Natural killer cell treated with Interleukin-12 subunit alpha and Interleukin-12 subunit beta and Interleukin-15 and Interleukin-18, amount 100 ng/mL, for 72 hours (primary cell): Measurements from ENCODE around the gene KPTN. TPM values are rescaled to one million over a fixed set of nuclear protein-coding genes. Genes with fewer than 3 reads are reported as not detected.

Source experiments
- ATAC-seq, 2 donors: fragments of 150-1000 bp; cut with Tn5 transposase in 1 of 2; sonication (Bioruptor Pico), chemical (Tn5 transposase) in 1 of 2; 2 replicates each; pipeline ENCODE4 v1.10.0; 2021
- DNase-seq: peaks from one replicate; pipeline ENCODE4 v3.0.0; 2022; ENCODE audit warnings: low spot score
- H3K27ac Mint-ChIP-seq, 2 donors: 1 replicate in 1 of 2; 2 replicates in 1 of 2; pipeline ENCODE4 v1.8.0; 2022; ENCODE audit warnings: mixed read lengths in 2 of 2, mild to moderate bottlenecking in 1 of 2, moderate library complexity in 1 of 2
- H3K27me3 Mint-ChIP-seq, 2 donors: 1 replicate in 1 of 2; 2 replicates in 1 of 2; pipeline ENCODE4 v1.8.0; 2022; ENCODE audit warnings: mixed read lengths in 2 of 2
- H3K36me3 Mint-ChIP-seq: one replicate; pipeline ENCODE4 v1.8.0; 2022; ENCODE audit warnings: mixed read lengths
- H3K4me1 Mint-ChIP-seq, 2 donors: 1 replicate in 1 of 2; 2 replicates in 1 of 2; pipeline ENCODE4 v1.8.0; 2022; ENCODE audit warnings: low read depth in 2 of 2, mixed read lengths in 2 of 2, mild to moderate bottlenecking in 1 of 2
- H3K4me3 Mint-ChIP-seq: one replicate; pipeline ENCODE4 v1.8.0; 2022; ENCODE audit warnings: mixed read lengths
- H3K9me3 Mint-ChIP-seq: 2 replicates; pipeline ENCODE4 v1.8.0; 2022; ENCODE audit warnings: mixed read lengths
- total RNA-seq, 2 donors: library from RNA; stranded (reverse); gene quantifications; one replicate each; pipeline ENCODE4 v1.2.3, GENCODE V29; 2022

KPTN gene
- total RNA-seq, result 10 to 100 TPM in 1 of 2 donors, 1 to 10 TPM in 1; 4.9 to 11.4 TPM

GRCh38 chr19:47483800-47484690 lies at the start of gene KPTN:
KPTN (minus strand) TSS chr19:47484219; CDS start chr19:47484160, 59 bp downstream.
- H3K27me3 Mint-ChIP-seq, result no peaks in the 10 kb centered on the region
- no peaks in the 10 kb centered on the region for H3K9me3 Mint-ChIP-seq
- H3K4me1 Mint-ChIP-seq, result peaks cover 15 to 24% of the 10 kb centered on the region in 2 donors
- peak within 1 kb of the TSS; percentile 92 to 96 for H3K27ac Mint-ChIP-seq
- no peaks in the 10 kb centered on the region for H3K36me3 Mint-ChIP-seq
- DNase-seq, result peak; percentile 92
- ATAC-seq, result peak; percentile 91 to 95
- peak within 1 kb of the TSS; percentile 89 for H3K4me3 Mint-ChIP-seq

GRCh38 chr19:47531640-47532387 lies 47.8 kb upstream of the KPTN start:
- H3K9me3 Mint-ChIP-seq, result no peaks in the 10 kb centered on the region
- H3K36me3 Mint-ChIP-seq, result no peaks in the 10 kb centered on the region
- no peak for DNase-seq
- no peaks in the 10 kb centered on the region for H3K4me1 Mint-ChIP-seq
- ATAC-seq, result no peak
- peaks cover 0 to 4% of the 10 kb centered on the region in 2 donors for H3K27me3 Mint-ChIP-seq
- H3K27ac Mint-ChIP-seq, result no peak overlapping the region
- H3K4me3 Mint-ChIP-seq, result no peak overlapping the region

GRCh38 chr19:47529018-47529742 lies 45.2 kb upstream of the KPTN start:
- DNase-seq (no peak), ATAC-seq (no peak)
- no peaks in the 10 kb centered on the region for H3K36me3 Mint-ChIP-seq
- H3K4me1 Mint-ChIP-seq, result no peaks in the 10 kb centered on the region
- H3K4me3 Mint-ChIP-seq, result no peak overlapping the region
- no peaks in the 10 kb centered on the region for H3K9me3 Mint-ChIP-seq
- peaks cover 0 to 6% of the 10 kb centered on the region in 2 donors for H3K27me3 Mint-ChIP-seq
- no peak overlapping the region for H3K27ac Mint-ChIP-seq

- Mint-ChIP-seq H3K27ac (no peak overlapping the region), H3K36me3 (no peaks in the 10 kb centered on the region), H3K27me3 (peaks cover 8 to 9% of the 10 kb centered on the region in 2 donors), H3K4me3 (no peak overlapping the region), H3K9me3 (no peaks in the 10 kb centered on the region), H3K4me1 (peaks cover 3 to 4% of the 10 kb centered on the region in 2 donors)
- ATAC-seq (no peak), DNase-seq (no peak)
Observed at GRCh38 chr19:47526798-47527197, 42.8 kb upstream of the KPTN start.

- no peak for DNase-seq
- peaks cover 7 to 19% of the 10 kb centered on the region in 2 donors for H3K4me1 Mint-ChIP-seq
- H3K9me3 Mint-ChIP-seq, result no peaks in the 10 kb centered on the region
- H3K4me3 Mint-ChIP-seq, result no peak overlapping the region
- H3K27me3 Mint-ChIP-seq, result peaks cover 12 to 18% of the 10 kb centered on the region in 2 donors
- peak overlapping the region in 1 of 2 donors; percentile 58 for H3K27ac Mint-ChIP-seq
- no peaks in the 10 kb centered on the region for H3K36me3 Mint-ChIP-seq
- ATAC-seq, result no peak
Observed at GRCh38 chr19:47523473-47523872, 39.5 kb upstream of the KPTN start.

- no peaks in the 10 kb centered on the region for H3K9me3 Mint-ChIP-seq
- peaks cover 12 to 18% of the 10 kb centered on the region in 2 donors for H3K27me3 Mint-ChIP-seq
- DNase-seq (no peak), ATAC-seq (no peak)
- H3K4me3 Mint-ChIP-seq, result peak overlapping the region; percentile 17
- H3K4me1 Mint-ChIP-seq, result peaks cover 20 to 30% of the 10 kb centered on the region in 2 donors
- H3K27ac Mint-ChIP-seq, result no peak overlapping the region
- H3K36me3 Mint-ChIP-seq, result no peaks in the 10 kb centered on the region
Observed at GRCh38 chr19:47521473-47522180, 37.6 kb upstream of the KPTN start.

- DNase-seq, result no peak
- no peak overlapping the region for H3K4me3 Mint-ChIP-seq
- H3K27ac Mint-ChIP-seq, result no peak overlapping the region
- no peak for ATAC-seq
- no peaks in the 10 kb centered on the region for H3K36me3 Mint-ChIP-seq
- peaks cover 28 to 37% of the 10 kb centered on the region in 2 donors for H3K4me1 Mint-ChIP-seq
- H3K27me3 Mint-ChIP-seq, result peaks cover 12 to 16% of the 10 kb centered on the region in 2 donors
- H3K9me3 Mint-ChIP-seq, result no peaks in the 10 kb centered on the region
Observed at GRCh38 chr19:47520839-47521238, 36.8 kb upstream of the KPTN start.

- Mint-ChIP-seq H3K27me3 (peaks cover 12 to 16% of the 10 kb centered on the region in 2 donors), H3K27ac (no peak overlapping the region), H3K4me3 (no peak overlapping the region), H3K9me3 (no peaks in the 10 kb centered on the region), H3K36me3 (no peaks in the 10 kb centered on the region), H3K4me1 (peaks cover 33 to 42% of the 10 kb centered on the region in 2 donors)
- no peak for DNase-seq
- no peak for ATAC-seq
Observed at GRCh38 chr19:47520343-47520806, 36.4 kb upstream of the KPTN start.

- no peaks in the 10 kb centered on the region for H3K36me3 Mint-ChIP-seq
- peak overlapping the region; percentile 12 for H3K4me3 Mint-ChIP-seq
- H3K9me3 Mint-ChIP-seq, result no peaks in the 10 kb centered on the region
- DNase-seq, result no peak
- peaks cover 12 to 16% of the 10 kb centered on the region in 2 donors for H3K27me3 Mint-ChIP-seq
- no peak for ATAC-seq
- peaks cover 44 to 54% of the 10 kb centered on the region in 2 donors for H3K4me1 Mint-ChIP-seq
- H3K27ac Mint-ChIP-seq, result peak overlapping the region in 1 of 2 donors; percentile 59
Observed at GRCh38 chr19:47518854-47519253, 34.8 kb upstream of the KPTN start.

- DNase-seq, result no peak
- Mint-ChIP-seq H3K4me3 (no peak overlapping the region), H3K36me3 (no peaks in the 10 kb centered on the region), H3K4me1 (peaks cover 51 to 59% of the 10 kb centered on the region in 2 donors), H3K27ac (no peak overlapping the region), H3K27me3 (peaks cover 6 to 11% of the 10 kb centered on the region in 2 donors), H3K9me3 (no peaks in the 10 kb centered on the region)
- no peak for ATAC-seq
Observed at GRCh38 chr19:47518139-47518538, 34.1 kb upstream of the KPTN start.

GRCh38 chr19:47514869-47515588 lies 31.0 kb upstream of the KPTN start, which contains the start of gene NAPA:
NAPA (minus strand) TSS chr19:47515063; CDS start chr19:47514940, 123 bp downstream.
- Mint-ChIP-seq H3K27ac (peak within 1 kb of the TSS; percentile 98 to 99), H3K4me3 (peak within 1 kb of the TSS; percentile 100), H3K4me1 (peaks cover 59 to 73% of the 10 kb centered on the region in 2 donors), H3K27me3 (no peaks in the 10 kb centered on the region), H3K36me3 (no peaks in the 10 kb centered on the region), H3K9me3 (no peaks in the 10 kb centered on the region)
- ATAC-seq (peak; percentile 97), DNase-seq (peak; percentile 100)

- DNase-seq (no peak), ATAC-seq (peak in 1 of 2 donors; percentile 2)
- H3K36me3 Mint-ChIP-seq, result no peaks in the 10 kb centered on the region
- H3K27me3 Mint-ChIP-seq, result no peaks in the 10 kb centered on the region
- peak overlapping the region; percentile 100 for H3K4me3 Mint-ChIP-seq
- H3K4me1 Mint-ChIP-seq, result peaks cover 59 to 72% of the 10 kb centered on the region in 2 donors
- peak overlapping the region; percentile 98 to 99 for H3K27ac Mint-ChIP-seq
- H3K9me3 Mint-ChIP-seq, result no peaks in the 10 kb centered on the region
Observed at GRCh38 chr19:47514151-47514868, 30.3 kb upstream of the KPTN start.
